GM18907 (cell line): ENCODE results near the gene ABCD1.

ENCODE experiments used
- ATAC-seq: cut with Tn5 transposase; IDR thresholded peaks from one replicate; pipeline ENCODE4 v1.9.1; 2021; ENCODE audit warnings: mild to moderate bottlenecking, moderate library complexity; ENCODE audit not compliant: unreplicated experiment

The ABCD1 gene

GRCh38 chrX:153771415-153772315 lies 47.0 kb downstream of the ABCD1 start:
- ATAC-seq, result no peak

GRCh38 chrX:153772316-153773217 lies 47.9 kb downstream of the ABCD1 start:
- no peak for ATAC-seq

GRCh38 chrX:153773218-153773611 lies 48.6 kb downstream of the ABCD1 start:
- ATAC-seq, result no peak

GRCh38 chrX:153773741-153774575 lies 49.3 kb downstream of the ABCD1 start:
- ATAC-seq, result no peak

- no peak for ATAC-seq
These were observed 50.1 kb downstream of the ABCD1 start for GRCh38 chrX:153774576-153775292.

GRCh38 chrX:153775293-153776119 lies 50.9 kb downstream of the ABCD1 start:
- no peak for ATAC-seq

- ATAC-seq, result no peak
These were observed 51.5 kb downstream of the ABCD1 start for GRCh38 chrX:153776120-153776599.

- ATAC-seq, result no peak
These were observed 52.0 kb downstream of the ABCD1 start for GRCh38 chrX:153776611-153777045.

- ATAC-seq, result no peak
These were observed 52.8 kb downstream of the ABCD1 start for GRCh38 chrX:153777261-153778090.

GRCh38 chrX:153778181-153778580 lies 53.5 kb downstream of the ABCD1 start:
- no peak for ATAC-seq

- ATAC-seq, result no peak
These were observed 54.0 kb downstream of the ABCD1 start for GRCh38 chrX:153778684-153779101.

GRCh38 chrX:153779891-153780677 lies 55.4 kb downstream of the ABCD1 start:
- no peak for ATAC-seq

GRCh38 chrX:153780678-153781427 lies 56.2 kb downstream of the ABCD1 start, which contains the start of gene SRPK3:
Gene SRPK3 (plus strand): TSS chrX:153781041. CDS start chrX:153781087, 46 bp downstream.
- ATAC-seq, result no peak

- ATAC-seq, result no peak
These were observed 56.9 kb downstream of the ABCD1 start for GRCh38 chrX:153781428-153782047.

GRCh38 chrX:153782313-153782712 lies 57.7 kb downstream of the ABCD1 start:
- ATAC-seq, result no peak

- ATAC-seq, result no peak
These were observed 58.2 kb downstream of the ABCD1 start for GRCh38 chrX:153782871-153783270.
